K562 (cell line): ENCODE data around the gene ALOXE3.

Experiments used
- BCLAF1 ChIP-seq, 2 experiments: fragments of 450-650 bp in 1 of 2; IDR thresholded peaks; 2 replicates each; pipeline ENCODE4 v1.6.1; 2011 to 2017; ENCODE audit warnings: low read depth in 2 of 2, antibody characterized with exemption in 1 of 2, borderline replicate concordance in 1 of 2, low read length in 1 of 2, mild to moderate bottlenecking in 1 of 2, mixed read lengths in 1 of 2; ENCODE audit not compliant: control insufficient read depth in 1 of 2
- CBX2 ChIP-seq: fragments of 200-600 bp; sonication (generic); IDR thresholded peaks from one replicate; pipeline ENCODE4 v1.6.1; 2012; ENCODE audit warnings: mild to moderate bottlenecking, low read length, inconsistent platforms; ENCODE audit not compliant: insufficient read depth, poor library complexity, severe bottlenecking
- CTCF ChIP-seq, 3 experiments: IDR thresholded peaks in 2 of 3; conservative IDR thresholded peaks in 1 of 3; 2 replicates each; pipeline ENCODE4 v1.5.1; 2011 to 2012; ENCODE audit warnings: low read length in 3 of 3, mild to moderate bottlenecking in 3 of 3, control low read depth in 2 of 3, improper control_type of control experiment in 1 of 3, inconsistent platforms in 1 of 3, low read depth in 1 of 3, mixed read lengths in 1 of 3, moderate library complexity in 1 of 3; ENCODE audit not compliant: insufficient read depth in 2 of 3
- NFRKB ChIP-seq: fragments of 450-650 bp; IDR thresholded peaks from 2 replicates; pipeline ENCODE4 v1.6.1; 2016; ENCODE audit warnings: low read depth
- RFX7 ChIP-seq: fragments of 250-450 bp; sonication (Bioruptor Pico); IDR thresholded peaks from 2 replicates; pipeline ENCODE4 v1.5.1; 2021; ENCODE audit warnings: mild to moderate bottlenecking
- RNF2 ChIP-seq: sonication (generic); IDR thresholded peaks from 2 replicates; pipeline ENCODE4 v1.6.1; 2016
- STAT6 ChIP-seq: sonication (generic); formaldehyde crosslinking; IDR thresholded peaks from 2 replicates; pipeline ENCODE4 v1.8.1; 2023; ENCODE audit warnings: mild to moderate bottlenecking, missing genetic modification reagents
- ZNF311 ChIP-seq: fragments of 250-450 bp; sonication (Bioruptor Pico); IDR thresholded peaks from 2 replicates; pipeline ENCODE4 v1.4.0; 2020; ENCODE audit warnings: mild to moderate bottlenecking, moderate library complexity

GRCh38 chr17:8167526-8167925 is 49.2 kb upstream of the ALOXE3 start:
- no peak for TF ChIP-seq ZNF311 (CRISPR knock-in tag)
- no peak for TF ChIP-seq CTCF (IDR thresholded peaks at IDR 0.05 in 2 of 3, conservative IDR thresholded peaks at IDR 0.05 in 1 of 3; ENCODE audit: insufficient read depth in 2 of 3, low read depth in 1 of 3, low read length in 3 of 3)
- TF ChIP-seq RFX7 (CRISPR knock-in tag): no peak
- TF ChIP-seq RNF2: no peak
- no peak for TF ChIP-seq CBX2
- no peak for TF ChIP-seq STAT6 (CRISPR knock-in tag)
- TF ChIP-seq NFRKB: no peak
- no peak for TF ChIP-seq BCLAF1 (IDR thresholded peaks at IDR 0.05; ENCODE audit: borderline replicate concordance in 1 of 2, control insufficient read depth in 1 of 2, low read depth in 2 of 2, low read length in 1 of 2)
